Measurements from ENCODE around the gene KLHL18. TPM values are rescaled to one million over a fixed set of nuclear protein-coding genes. Genes with fewer than 3 reads are reported as not detected.

Gene KLHL18
- total and polyA plus RNA-seq, 2 donors = 11.9 to 13.1 TPM

DNA sequence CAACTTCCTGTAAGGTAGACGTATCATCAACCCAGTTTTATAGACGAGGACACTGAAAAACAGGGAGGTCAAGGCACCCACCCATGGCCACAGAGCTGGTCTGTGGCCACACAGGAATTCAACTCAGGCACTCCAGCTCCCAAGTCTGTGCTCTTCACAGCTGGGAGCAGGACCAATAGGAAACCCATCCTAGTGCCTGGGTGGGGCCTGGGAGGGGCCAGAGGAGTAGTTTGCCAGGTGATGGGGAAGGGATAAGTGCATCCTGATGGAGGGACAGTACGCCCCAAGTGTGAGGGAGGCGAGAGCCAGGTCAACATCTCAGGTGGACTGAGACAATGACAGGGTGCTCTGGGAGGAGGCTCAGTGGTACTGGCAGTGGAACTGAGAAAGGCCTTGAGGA lies 22.1 kb upstream of the KLHL18 start:
- Histone ChIP-seq H3K27ac (ENCODE audit: low read depth) (no peak overlapping the region), H3K4me1 (ENCODE audit: insufficient read depth) (no peaks in the 10 kb centered on the region), H3K36me3 (ENCODE audit: insufficient read depth) (no peaks in the 10 kb centered on the region), H3K4me3 (ENCODE audit: low read depth, low read length) (no peak overlapping the region)
- DNase-seq (ENCODE audit: extremely low spot score) = no peak
- 85% methylated on average over 4 of the region's 4 CpGs for WGBS

DNA sequence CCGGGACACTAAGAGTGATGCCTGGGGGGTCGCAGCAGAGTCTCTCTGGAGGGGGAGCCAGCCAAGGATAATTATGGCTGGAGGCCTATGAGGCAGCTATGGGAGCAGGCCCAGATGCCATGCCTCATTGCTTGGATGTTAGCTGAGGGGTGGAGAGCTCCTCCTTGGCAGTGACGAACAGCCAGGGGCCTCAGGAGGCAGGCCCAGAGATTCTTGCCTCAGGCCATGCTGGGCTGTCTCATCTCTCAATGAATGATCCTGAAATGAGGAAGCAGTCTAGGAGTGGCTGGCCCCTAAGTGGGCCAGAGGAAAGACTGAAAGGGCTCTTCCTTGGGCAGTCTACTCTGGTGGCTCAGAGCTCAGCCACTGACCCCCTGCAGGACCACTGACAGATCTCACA lies 21.4 kb upstream of the KLHL18 start:
- Histone ChIP-seq H3K4me1 (ENCODE audit: insufficient read depth) (no peaks in the 10 kb centered on the region), H3K4me3 (ENCODE audit: low read depth, low read length) (no peak overlapping the region), H3K36me3 (ENCODE audit: insufficient read depth) (no peaks in the 10 kb centered on the region), H3K27ac (ENCODE audit: low read depth) (no peak overlapping the region)
- DNase-seq (ENCODE audit: extremely low spot score) = no peak
- 86% methylated on average over 3 of the region's 3 CpGs for WGBS

DNA sequence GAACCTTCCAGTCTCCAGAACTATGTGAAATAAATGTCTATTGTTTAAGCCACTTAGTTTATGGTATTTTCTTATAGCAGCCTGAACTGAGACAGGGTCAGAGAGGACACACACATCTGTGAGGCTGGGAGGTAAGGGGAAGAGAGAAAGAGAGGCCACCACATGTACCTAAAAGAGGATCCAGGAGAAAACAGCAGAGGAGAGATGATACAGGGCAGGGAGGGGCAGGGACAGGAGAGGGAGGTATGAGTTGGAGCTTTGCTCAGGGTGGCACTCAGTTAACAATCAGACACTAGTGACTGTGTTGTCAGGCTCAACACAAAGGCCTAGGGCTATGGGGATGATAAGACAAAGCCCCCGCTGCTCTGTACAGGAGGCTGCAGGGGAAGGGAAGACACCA lies 17.7 kb upstream of the KLHL18 start:
- H3K27ac ChIP-seq (ENCODE audit: low read depth) = no peak overlapping the region
- no peaks in the 10 kb centered on the region for H3K4me1 ChIP-seq (ENCODE audit: insufficient read depth)
- WGBS = 93% methylated on average over 1 of the region's 1 CpG
- no peak overlapping the region for H3K4me3 ChIP-seq (ENCODE audit: low read depth, low read length)
- no peak for DNase-seq (ENCODE audit: extremely low spot score)
- H3K36me3 ChIP-seq (ENCODE audit: insufficient read depth) = no peaks in the 10 kb centered on the region

GRCh38 chr3:47265725-47266428 lies 16.9 kb upstream of the KLHL18 start:
- H3K36me3 ChIP-seq (ENCODE audit: insufficient read depth) = no peaks in the 10 kb centered on the region
- no peaks in the 10 kb centered on the region for H3K4me1 ChIP-seq (ENCODE audit: insufficient read depth)
- 94% methylated on average over 10 of the region's 10 CpGs for WGBS
- H3K27ac ChIP-seq (ENCODE audit: low read depth) = no peak overlapping the region
- no peak overlapping the region for H3K4me3 ChIP-seq (ENCODE audit: low read depth, low read length)
- no peak for DNase-seq (ENCODE audit: extremely low spot score)

DNA sequence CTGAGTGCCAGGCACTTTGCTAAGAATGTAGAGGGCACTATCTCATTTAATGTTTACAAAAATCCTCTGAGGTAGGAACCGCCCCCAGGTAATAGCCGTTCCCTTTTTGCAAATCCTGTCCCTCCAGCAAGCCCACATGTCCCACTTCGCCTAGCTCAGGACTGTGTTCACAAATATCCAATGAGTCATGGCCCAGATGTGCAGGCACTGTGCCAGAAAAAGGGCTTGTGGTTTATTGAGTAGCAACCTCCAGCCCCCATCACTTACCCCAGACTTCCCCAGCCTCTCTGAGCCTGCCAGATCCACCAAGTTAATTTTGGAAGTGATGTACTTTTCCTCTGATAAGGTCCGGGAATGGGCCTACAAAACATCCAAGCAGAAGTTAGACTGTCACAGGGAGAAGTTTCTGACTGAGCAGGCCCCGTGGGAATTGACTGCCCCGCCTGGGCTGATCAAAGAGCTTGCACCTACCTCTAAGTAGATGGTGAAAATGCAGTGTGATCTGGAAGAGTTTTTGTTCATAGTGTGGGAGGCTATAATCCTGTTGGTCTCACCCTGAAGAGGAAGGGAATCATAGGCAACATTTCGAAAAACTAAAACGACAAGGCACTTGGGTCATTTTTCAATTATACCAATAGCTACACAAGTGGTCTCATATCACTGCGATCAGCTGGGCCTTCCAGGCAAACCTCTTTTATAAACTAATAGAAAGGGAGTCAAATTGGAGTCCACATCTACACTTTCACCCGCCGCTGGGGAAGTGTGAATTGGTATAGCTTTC lies 15.8 kb upstream of the KLHL18 start:
- WGBS = 56% methylated on average over 11 of the region's 11 CpGs
- H3K4me3 ChIP-seq (ENCODE audit: low read depth, low read length) = no peak overlapping the region
- H3K27ac ChIP-seq (ENCODE audit: low read depth) = no peak overlapping the region
- no peak for DNase-seq (ENCODE audit: extremely low spot score)
- H3K4me1 ChIP-seq (ENCODE audit: insufficient read depth) = no peaks in the 10 kb centered on the region
- H3K36me3 ChIP-seq (ENCODE audit: insufficient read depth) = no peaks in the 10 kb centered on the region

- no peak for DNase-seq (ENCODE audit: extremely low spot score)
- no peak overlapping the region for H3K27ac ChIP-seq (ENCODE audit: low read depth)
- no peaks in the 10 kb centered on the region for H3K36me3 ChIP-seq (ENCODE audit: insufficient read depth)
These were observed 15.3 kb upstream of the KLHL18 start for GRCh38 chr3:47267490-47267824.

DNA sequence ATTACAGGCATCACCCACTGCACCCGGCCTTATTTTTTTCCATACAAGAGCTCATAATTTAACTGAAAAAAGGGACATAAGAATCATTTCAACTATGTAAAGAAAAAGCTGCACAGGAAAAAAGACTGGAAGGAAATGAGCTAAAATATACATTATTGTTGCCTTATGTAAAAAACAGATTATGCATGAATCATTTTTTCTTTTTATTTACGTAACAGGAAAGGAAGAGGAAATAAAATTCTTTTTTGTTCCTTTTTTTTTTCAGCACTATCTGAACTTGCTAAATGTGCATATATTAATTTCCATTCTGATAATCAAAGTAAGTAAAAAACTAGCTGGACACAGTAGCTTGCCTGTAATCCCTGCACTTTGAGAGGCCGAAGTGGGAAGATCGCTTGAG lies 12.2 kb upstream of the KLHL18 start:
- H3K4me3 ChIP-seq (ENCODE audit: low read depth, low read length) = no peak overlapping the region
- no peaks in the 10 kb centered on the region for H3K36me3 ChIP-seq (ENCODE audit: insufficient read depth)
- no peaks in the 10 kb centered on the region for H3K4me1 ChIP-seq (ENCODE audit: insufficient read depth)
- DNase-seq (ENCODE audit: extremely low spot score) = no peak
- no peak overlapping the region for H3K27ac ChIP-seq (ENCODE audit: low read depth)
- WGBS = 96% methylated on average over 4 of the region's 4 CpGs

More at GRCh38 chr3:47267490-47267824, 15.3 kb upstream of the KLHL18 start:
- Histone ChIP-seq H3K4me1 (ENCODE audit: insufficient read depth) (no peaks in the 10 kb centered on the region), H3K4me3 (ENCODE audit: low read depth, low read length) (no peak overlapping the region)

DNA sequence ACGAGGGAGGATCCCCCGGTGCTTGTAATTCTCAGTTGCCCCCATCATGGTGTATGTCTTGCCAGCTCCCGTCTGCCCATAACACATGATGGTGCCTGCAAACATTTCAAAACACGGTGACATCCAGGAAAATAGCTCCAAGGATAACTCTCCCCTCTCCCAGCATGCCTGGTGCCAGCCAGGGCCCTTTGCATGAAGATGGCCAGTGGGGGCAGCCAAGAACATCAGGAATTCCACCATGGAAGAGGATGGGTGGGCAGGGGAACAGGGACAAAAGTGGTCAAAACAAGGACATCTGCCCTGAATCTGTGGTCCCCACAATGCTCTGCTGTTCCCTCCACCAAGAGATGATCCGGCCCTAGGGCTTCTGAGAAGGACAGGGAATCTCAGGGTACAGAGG lies 9.2 kb upstream of the KLHL18 start:
- Histone ChIP-seq H3K4me3 (ENCODE audit: low read depth, low read length) (no peak overlapping the region), H3K27ac (ENCODE audit: low read depth) (no peak overlapping the region), H3K36me3 (ENCODE audit: insufficient read depth) (no peaks in the 10 kb centered on the region), H3K4me1 (ENCODE audit: insufficient read depth) (no peaks in the 10 kb centered on the region)
- WGBS = 84% methylated on average over 5 of the region's 5 CpGs
- DNase-seq (ENCODE audit: extremely low spot score) = no peak

- 89% methylated on average over 2 of the region's 2 CpGs for WGBS
- no peak for DNase-seq (ENCODE audit: extremely low spot score)
- Histone ChIP-seq H3K36me3 (ENCODE audit: insufficient read depth) (no peaks in the 10 kb centered on the region), H3K4me3 (ENCODE audit: low read depth, low read length) (no peak overlapping the region), H3K27ac (ENCODE audit: low read depth) (no peak overlapping the region), H3K4me1 (ENCODE audit: insufficient read depth) (no peaks in the 10 kb centered on the region)
These were observed 8.1 kb upstream of the KLHL18 start for GRCh38 chr3:47274652-47275051.

- 80% methylated on average over 4 of the region's 4 CpGs for WGBS
- Histone ChIP-seq H3K36me3 (ENCODE audit: insufficient read depth) (no peaks in the 10 kb centered on the region), H3K27ac (ENCODE audit: low read depth) (no peak overlapping the region), H3K4me3 (ENCODE audit: low read depth, low read length) (no peak overlapping the region), H3K4me1 (ENCODE audit: insufficient read depth) (no peaks in the 10 kb centered on the region)
- no peak for DNase-seq (ENCODE audit: extremely low spot score)
These were observed 6.2 kb upstream of the KLHL18 start for GRCh38 chr3:47276558-47276957.

DNA sequence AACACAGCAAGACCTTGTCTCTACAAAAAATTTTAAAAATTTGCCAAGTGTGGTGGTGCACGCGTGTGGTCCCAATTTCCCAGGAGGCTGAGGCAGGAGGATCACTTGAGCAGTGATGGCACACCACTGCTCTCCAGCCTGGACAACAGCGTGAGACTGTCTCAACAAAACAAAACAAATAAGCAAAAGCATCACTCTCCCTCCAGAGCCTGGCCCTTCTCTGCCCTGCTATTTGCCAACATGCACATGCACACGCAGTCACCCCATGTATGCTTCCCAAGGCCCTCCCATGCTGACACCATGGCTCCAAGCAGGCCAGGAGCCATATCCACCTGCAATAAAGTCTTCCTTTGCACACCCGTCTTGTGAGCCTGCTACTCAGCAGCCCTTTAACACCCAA lies 2.2 kb upstream of the KLHL18 start:
- 94% methylated on average over 5 of the region's 5 CpGs for WGBS
- no peaks in the 10 kb centered on the region for H3K4me1 ChIP-seq (ENCODE audit: insufficient read depth)
- H3K4me3 ChIP-seq (ENCODE audit: low read depth, low read length) = no peak overlapping the region
- DNase-seq (ENCODE audit: extremely low spot score) = no peak
- no peak overlapping the region for H3K27ac ChIP-seq (ENCODE audit: low read depth)
- no peaks in the 10 kb centered on the region for H3K36me3 ChIP-seq (ENCODE audit: insufficient read depth)

DNA sequence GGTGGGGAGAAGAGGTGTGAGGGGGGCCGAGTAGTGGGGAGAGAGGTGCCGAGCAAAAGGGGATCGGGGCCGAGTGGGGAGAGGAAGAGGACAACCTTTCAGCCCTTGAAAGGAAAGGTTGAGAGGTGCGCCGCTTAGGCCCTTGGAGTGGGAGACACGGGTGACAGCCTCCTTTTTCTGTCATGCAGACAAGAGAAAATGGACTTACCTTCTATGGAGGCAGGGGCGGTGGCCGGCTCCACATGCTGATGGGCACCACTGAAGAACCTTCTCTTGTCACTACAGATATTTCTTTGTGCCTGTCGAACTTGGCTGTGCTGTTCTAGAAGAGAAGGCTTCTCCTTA lies 421 bp downstream of the KLHL18 start:
- H3K4me3 ChIP-seq (ENCODE audit: low read depth, low read length) = peak overlapping the region; percentile 70
- H3K27ac ChIP-seq (ENCODE audit: low read depth) = peak overlapping the region; percentile 76
- H3K4me1 ChIP-seq (ENCODE audit: insufficient read depth) = no peaks in the 10 kb centered on the region
- DNase-seq (ENCODE audit: extremely low spot score) = no peak
- no peaks in the 10 kb centered on the region for H3K36me3 ChIP-seq (ENCODE audit: insufficient read depth)
- 1% methylated on average over 10 of the region's 10 CpGs for WGBS

DNA sequence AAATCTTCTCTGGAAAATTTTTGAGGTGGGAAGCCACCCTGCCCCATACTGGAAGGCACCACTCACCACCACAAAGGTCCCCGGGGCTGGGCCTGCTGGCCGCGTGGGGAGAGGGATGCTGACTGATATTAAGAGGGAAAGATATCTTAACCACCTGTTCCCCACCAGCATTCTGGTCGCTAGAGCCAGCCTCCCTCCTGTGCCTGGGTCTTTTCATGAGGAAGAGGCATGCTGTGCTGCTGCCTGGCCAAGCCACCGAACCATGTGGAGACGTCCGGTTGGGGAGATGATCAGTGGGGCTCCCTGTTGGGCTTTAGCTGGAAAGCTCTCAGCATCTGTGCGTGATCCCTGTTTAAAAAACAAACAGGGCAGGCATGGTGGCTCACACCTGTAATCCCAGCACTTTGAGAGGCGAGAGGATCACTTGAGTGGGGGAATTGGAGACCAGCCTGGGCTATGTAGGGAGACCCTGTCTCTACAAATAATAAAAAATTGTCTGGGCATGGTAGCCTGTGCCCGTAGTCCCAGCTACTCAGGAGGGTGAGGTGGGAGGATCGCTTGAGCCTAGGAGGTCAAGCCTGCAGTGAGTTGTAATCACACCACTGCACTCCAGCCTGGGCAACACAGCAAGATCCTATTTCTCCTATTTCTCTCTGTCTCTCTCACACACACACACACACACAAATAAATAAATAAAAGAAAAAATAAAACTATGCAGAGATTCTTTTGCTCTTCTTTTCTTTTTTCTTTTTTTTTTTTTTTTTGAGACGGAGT lies 1.0 kb downstream of the KLHL18 start:
- DNase-seq (ENCODE audit: extremely low spot score) = no peak
- Histone ChIP-seq H3K4me1 (ENCODE audit: insufficient read depth) (no peaks in the 10 kb centered on the region), H3K36me3 (ENCODE audit: insufficient read depth) (no peaks in the 10 kb centered on the region), H3K27ac (ENCODE audit: low read depth) (no peak overlapping the region), H3K4me3 (ENCODE audit: low read depth, low read length) (peak overlapping the region; percentile 70)
- WGBS = 30% methylated on average over 12 of the region's 12 CpGs
